Keratinocyte (primary cell): ENCODE results near the gene PHLPP2.

Experiments used
- CTCF ChIP-seq, 3 experiments: IDR thresholded peaks in 1 of 3; conservative IDR thresholded peaks in 1 of 3; optimal IDR thresholded peaks in 1 of 3; 2 replicates in 2 of 3; 3 replicates in 1 of 3; pipeline versions ENCODE3 to v1.5.1; 2011; ENCODE audit warnings: low read length in 3 of 3, mild to moderate bottlenecking in 3 of 3, moderate library complexity in 2 of 3, control low read depth in 1 of 3, inconsistent platforms in 1 of 3; ENCODE audit not compliant: insufficient read depth in 2 of 3; ENCODE audit errors: extremely low read depth in 1 of 3
- EZH2 ChIP-seq: IDR thresholded peaks from one replicate; pipeline ENCODE4 v1.6.1; 2012; ENCODE audit warnings: inconsistent platforms, mild to moderate bottlenecking, low read length, moderate library complexity

GRCh38 chr16:71737501-71737900, 13.0 kb upstream of the PHLPP2 start:
- no peak for TF ChIP-seq CTCF (optimal IDR thresholded peaks at IDR 0.05 in 1 of 3, IDR thresholded peaks at IDR 0.05 in 1 of 3, conservative IDR thresholded peaks at IDR 0.05 in 1 of 3; ENCODE audit: extremely low read depth in 1 of 3, insufficient read depth in 2 of 3, low read length in 3 of 3)
- no peak for TF ChIP-seq EZH2
